Loucy (cell line): ENCODE measurements around the gene MYT1.
A peak's percentile ranks its signal among the peaks of the same experiment; 100 is the strongest.

Experiments
- H2AFZ ChIP-seq: fragments of 200-600 bp; sonication (generic); 2 replicates; pipeline ENCODE4 v1.6.0; 2016; ENCODE audit warnings: antibody characterized with exemption, mild to moderate bottlenecking, low read length, moderate library complexity
- H3F3A ChIP-seq: fragments of 200-600 bp; 2 replicates; pipeline ENCODE4 v1.6.0; 2016; ENCODE audit warnings: antibody characterized with exemption, low read depth, mild to moderate bottlenecking
- H3K27me3 ChIP-seq: fragments of 200-600 bp; sonication (generic); 2 replicates; pipeline ENCODE4 v1.6.1; 2014; ENCODE audit warnings: low read length, mild to moderate bottlenecking; ENCODE audit not compliant: insufficient read depth, poor library complexity, severe bottlenecking
- H3K36me3 ChIP-seq: fragments of 200-600 bp; sonication (generic); 2 replicates; pipeline ENCODE4 v1.6.1; 2016; ENCODE audit warnings: low read length; ENCODE audit not compliant: insufficient read depth
- H3K4me1 ChIP-seq: fragments of 200-600 bp; sonication (generic); 2 replicates; pipeline ENCODE4 v1.5.1; 2014; ENCODE audit warnings: low read length, mild to moderate bottlenecking; ENCODE audit not compliant: insufficient read depth, poor library complexity, severe bottlenecking
- H3K4me2 ChIP-seq: fragments of 200-600 bp; sonication (generic); 2 replicates; pipeline ENCODE4 v1.6.0; 2014; ENCODE audit warnings: antibody characterized with exemption, low read length, low read depth, mild to moderate bottlenecking; ENCODE audit not compliant: poor library complexity, severe bottlenecking
- H3K4me3 ChIP-seq: fragments of 200-600 bp; sonication (generic); 2 replicates; pipeline ENCODE4 v1.5.1; 2014; ENCODE audit warnings: low read length, mild to moderate bottlenecking, mixed read lengths; ENCODE audit not compliant: poor library complexity, severe bottlenecking
- H3K79me2 ChIP-seq: fragments of 200-600 bp; sonication (generic); 2 replicates; pipeline ENCODE4 v1.6.1; 2014; ENCODE audit warnings: low read length; ENCODE audit not compliant: insufficient read depth
- H3K9ac ChIP-seq: fragments of 200-600 bp; sonication (generic); 2 replicates; pipeline ENCODE4 v1.6.0; 2014; ENCODE audit warnings: mild to moderate bottlenecking, low read depth, low read length, moderate library complexity; ENCODE audit not compliant: poor library complexity, severe bottlenecking
- H3K9me2 ChIP-seq: fragments of 200-600 bp; sonication (generic); replicated peaks from 2 replicates; pipeline ENCODE4 v1.6.1; 2016; ENCODE audit warnings: low read depth, low read length, mixed read lengths
- H3K9me3 ChIP-seq: fragments of 200-600 bp; sonication (generic); 2 replicates; pipeline ENCODE4 v1.6.1; 2014; ENCODE audit warnings: mild to moderate bottlenecking, antibody characterized with exemption, low read length, low read depth; ENCODE audit not compliant: insufficient read depth
- H4K20me1 ChIP-seq: fragments of 200-600 bp; sonication (generic); 2 replicates; pipeline ENCODE4 v1.6.0; 2014; ENCODE audit warnings: antibody characterized with exemption, low read length, mild to moderate bottlenecking; ENCODE audit not compliant: insufficient read depth, poor library complexity, severe bottlenecking
- CTCF ChIP-seq: fragments of 200-600 bp; sonication (generic); conservative IDR thresholded peaks from 2 replicates; pipeline ENCODE4 v1.5.1; 2014; ENCODE audit warnings: mild to moderate bottlenecking, antibody characterized with exemption, low read length
- EZH2phosphoT487 ChIP-seq: fragments of 200-600 bp; IDR thresholded peaks from 2 replicates; pipeline ENCODE4 v1.6.1; 2018; ENCODE audit warnings: antibody characterized with exemption, mild to moderate bottlenecking, moderate library complexity, borderline replicate concordance

MYT1 gene

DNA sequence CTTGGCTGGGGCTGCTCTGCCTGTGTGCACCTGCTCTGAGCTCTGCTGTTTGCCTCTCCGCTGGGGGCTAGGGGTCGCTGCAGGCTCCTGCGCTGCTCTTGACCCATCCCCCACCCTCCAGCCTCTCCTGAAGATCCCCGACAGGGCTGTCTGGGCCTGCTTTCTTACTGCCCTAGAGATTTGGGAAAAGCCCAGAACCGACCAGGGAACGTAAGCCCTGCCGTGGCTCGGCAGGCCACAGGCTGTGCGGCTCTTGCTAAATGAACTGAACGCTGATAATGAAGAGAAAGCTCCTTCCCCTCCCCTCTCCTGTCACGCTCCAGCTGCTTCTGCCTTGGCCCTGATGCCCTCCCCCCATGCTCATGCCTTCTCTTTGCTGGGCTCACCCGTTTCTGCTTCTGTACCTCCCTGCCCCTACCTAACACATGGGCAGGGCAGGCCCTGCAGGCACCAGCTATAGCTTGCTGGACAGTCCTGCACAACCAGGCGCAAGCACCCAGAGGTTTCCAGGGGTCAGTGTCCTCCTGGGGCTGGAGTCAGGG lies 59.3 kb downstream of the MYT1 start:
- H3K27me3 ChIP-seq, result no peaks in the 10 kb centered on the region
- H3K4me2 ChIP-seq, result peak overlapping the region; percentile 4
- no peaks in the 10 kb centered on the region for H3K79me2 ChIP-seq
- no peaks in the 10 kb centered on the region for H3K36me3 ChIP-seq
- no peaks in the 10 kb centered on the region for H3K9me3 ChIP-seq
- peak overlapping the region; percentile 2 for H3K9ac ChIP-seq
- no peaks in the 10 kb centered on the region for H4K20me1 ChIP-seq
- no peaks in the 10 kb centered on the region for H3F3A ChIP-seq
- H3K4me1 ChIP-seq, result peaks cover 22% of the 10 kb centered on the region
- no peak overlapping the region for H2AFZ ChIP-seq
- no peaks in the 10 kb centered on the region for H3K9me2 ChIP-seq
- no peak overlapping the region for H3K4me3 ChIP-seq
- TF ChIP-seq CTCF (no peak; the same call in 1 of the 2 replicates), EZH2phosphoT487 (no peak)

DNA sequence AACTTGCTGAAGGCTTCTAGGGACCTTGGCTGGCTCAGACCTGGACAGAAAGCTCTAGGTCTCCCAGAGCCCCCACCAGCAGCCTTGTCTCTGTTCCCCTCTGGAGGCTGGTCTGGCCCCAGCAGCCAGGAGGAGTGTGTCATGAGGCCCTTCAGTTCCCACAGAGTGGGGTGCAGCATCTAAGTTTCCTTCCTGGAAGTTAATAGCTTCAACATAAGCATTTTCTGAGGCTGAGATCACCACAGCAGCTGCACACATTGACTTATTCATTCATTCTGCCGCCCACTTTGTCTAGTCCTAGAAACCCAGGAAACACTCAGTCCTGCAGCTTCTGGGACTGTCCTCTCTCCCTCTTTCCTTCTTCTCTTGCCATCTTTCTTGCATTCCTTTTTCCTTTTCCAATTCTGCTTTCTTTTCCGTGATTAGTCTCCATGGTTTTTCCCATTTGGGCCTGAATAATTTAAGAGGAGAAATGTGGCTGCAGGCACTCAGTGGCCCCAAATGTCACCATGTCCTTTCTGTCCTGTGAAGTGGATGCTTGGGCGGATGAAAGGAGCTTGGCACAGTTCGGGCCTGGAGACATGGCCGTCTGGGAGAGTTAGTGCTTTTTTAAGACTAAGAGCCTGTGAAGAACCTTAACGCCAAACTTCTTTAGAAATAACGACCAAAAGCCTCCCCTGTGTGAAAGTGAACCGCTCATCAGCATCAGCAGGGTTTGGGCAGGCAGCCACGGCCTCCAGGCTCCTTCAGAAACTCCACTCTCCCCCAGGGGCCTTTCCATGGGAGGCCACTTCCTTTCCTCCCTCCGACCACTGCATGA lies 60.3 kb downstream of the MYT1 start:
- Histone ChIP-seq H3K9ac (peak overlapping the region; percentile 2), H3K4me1 (peaks cover 22% of the 10 kb centered on the region), H3K4me2 (peak overlapping the region; percentile 4)

DNA sequence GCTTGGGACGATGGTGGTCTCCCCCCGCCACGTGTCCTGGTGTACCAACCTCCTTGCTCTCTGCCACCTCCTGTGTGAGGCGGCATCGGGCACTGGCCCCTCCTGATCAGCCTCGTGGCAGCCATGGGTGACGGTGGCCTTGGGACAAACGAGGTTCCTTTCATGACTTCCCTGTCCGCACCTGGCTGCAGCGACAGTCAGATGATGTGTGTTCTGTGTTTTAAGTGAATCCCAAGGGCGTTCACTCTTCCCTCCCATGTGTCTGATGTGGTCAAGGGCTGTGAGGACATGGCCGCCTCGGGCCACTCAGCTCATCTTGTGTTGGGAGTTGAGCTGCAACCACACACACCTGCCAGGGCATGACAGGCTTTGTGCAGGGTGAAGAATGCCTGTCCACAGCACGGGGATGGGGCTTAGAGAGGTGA lies 60.9 kb downstream of the MYT1 start:
- no peaks in the 10 kb centered on the region for H3K9me2 ChIP-seq
- no peak for TF ChIP-seq EZH2phosphoT487
- no peak for TF ChIP-seq CTCF
- H3K4me3 ChIP-seq, result no peak overlapping the region
- peaks cover 22% of the 10 kb centered on the region for H3K4me1 ChIP-seq
- H3K36me3 ChIP-seq, result no peaks in the 10 kb centered on the region
- H3K9ac ChIP-seq, result no peak overlapping the region
- no peaks in the 10 kb centered on the region for H3K27me3 ChIP-seq
- H2AFZ ChIP-seq, result no peak overlapping the region
- H3F3A ChIP-seq, result no peaks in the 10 kb centered on the region
- H3K9me3 ChIP-seq, result no peaks in the 10 kb centered on the region
- H3K4me2 ChIP-seq, result no peak overlapping the region
- no peaks in the 10 kb centered on the region for H4K20me1 ChIP-seq
- no peaks in the 10 kb centered on the region for H3K79me2 ChIP-seq

More for the DNA sequence above, 60.3 kb downstream of the MYT1 start:
- H3K79me2 ChIP-seq, result no peaks in the 10 kb centered on the region
- H4K20me1 ChIP-seq, result no peaks in the 10 kb centered on the region
- H3K4me3 ChIP-seq, result no peak overlapping the region
- no peaks in the 10 kb centered on the region for H3K9me2 ChIP-seq
- TF ChIP-seq EZH2phosphoT487, result no peak
- no peak for TF ChIP-seq CTCF
- H3K9me3 ChIP-seq, result no peaks in the 10 kb centered on the region
- H2AFZ ChIP-seq, result no peak overlapping the region
- H3K27me3 ChIP-seq, result no peaks in the 10 kb centered on the region
- H3F3A ChIP-seq, result no peaks in the 10 kb centered on the region
- no peaks in the 10 kb centered on the region for H3K36me3 ChIP-seq
